Type B pancreatic cell (in vitro differentiated cells): ENCODE data around the gene GJB2. TPM values are rescaled to one million over a fixed set of nuclear protein-coding genes. Genes with fewer than 3 reads are reported as not detected.

Source experiments
- DNase-seq: peaks from one replicate; pipeline ENCODE4 v3.0.0; 2021; ENCODE audit warnings: mixed read lengths; ENCODE audit not compliant: unreplicated experiment; ENCODE audit errors: extremely low spot score
- H3K27ac Mint-ChIP-seq: 2 replicates; pipeline ENCODE4 v1.8.0; 2021; ENCODE audit warnings: mild to moderate bottlenecking, mixed read lengths
- H3K27me3 Mint-ChIP-seq: 2 replicates; pipeline ENCODE4 v1.8.0; 2021; ENCODE audit warnings: mixed read lengths
- H3K36me3 Mint-ChIP-seq: 2 replicates; pipeline ENCODE4 v1.8.0; 2021; ENCODE audit warnings: mixed read lengths
- H3K4me1 Mint-ChIP-seq: one replicate; pipeline ENCODE4 v1.8.0; 2021; ENCODE audit warnings: mixed read lengths; ENCODE audit not compliant: unreplicated experiment
- H3K4me3 Mint-ChIP-seq: 2 replicates; pipeline ENCODE4 v1.8.0; 2021; ENCODE audit warnings: mild to moderate bottlenecking, mixed read lengths
- H3K9me3 Mint-ChIP-seq: 2 replicates; pipeline ENCODE4 v1.8.0; 2021; ENCODE audit warnings: mixed read lengths
- total RNA-seq: library from RNA; stranded (reverse); gene quantifications from 2 replicates; pipeline ENCODE4 v1.2.1, GENCODE V29; 2021; ENCODE audit warnings: low replicate concordance
- TF ChIP-seq, protein P1 (sequence below): fragments of 200-600 bp; sonication (generic); conservative IDR thresholded peaks from 2 replicates; pipeline ENCODE4 v1.5.0; 2021; ENCODE audit warnings: antibody characterized with exemption, mild to moderate bottlenecking

GJB2 gene
- total RNA-seq, 1 donor from 2014 or later, result 14.3 TPM

DNA sequence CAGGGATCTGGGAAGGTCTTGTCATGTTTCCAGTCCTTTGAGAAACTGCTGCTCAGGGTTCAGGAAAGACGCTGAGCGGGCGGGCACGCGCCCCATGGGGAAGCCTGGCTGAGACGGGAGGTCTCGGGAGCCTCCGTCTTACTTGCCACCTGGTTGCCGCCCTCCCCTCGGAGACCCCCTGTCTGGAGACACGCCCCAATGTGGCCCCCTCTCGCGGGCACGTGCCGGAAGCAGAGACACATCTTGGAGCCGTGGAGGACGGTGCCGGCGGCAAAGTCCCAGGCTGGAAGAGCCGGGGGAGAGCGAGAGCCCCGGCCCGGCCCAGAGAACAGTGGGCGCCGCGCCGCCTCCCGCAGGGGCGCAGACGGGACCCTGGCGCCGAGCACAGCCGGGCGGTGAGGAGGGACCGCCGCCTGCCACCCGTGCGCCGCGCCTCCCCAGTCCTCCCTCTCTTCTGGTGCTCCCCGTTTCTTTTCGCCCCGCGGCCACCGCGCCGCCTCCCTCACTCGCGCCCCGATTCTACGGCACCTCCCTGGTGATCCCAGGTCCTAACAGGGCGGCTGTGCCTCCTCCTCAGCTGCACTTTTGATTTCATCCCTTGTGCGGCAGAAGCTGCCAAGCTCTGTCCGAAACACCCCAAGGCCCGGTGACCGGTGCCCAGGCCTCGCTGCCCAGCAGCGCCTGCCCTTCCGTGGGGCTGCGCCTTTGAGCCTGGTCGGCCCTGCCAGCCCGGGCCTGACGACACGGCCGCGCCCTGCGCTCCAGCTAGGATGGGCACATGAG is 15.5 kb downstream of the GJB2 start:
- H3K27me3 Mint-ChIP-seq, result peaks cover 28% of the 10 kb centered on the region
- DNase-seq, result no peak
- no peak overlapping the region for H3K27ac Mint-ChIP-seq
- no peak overlapping the region for H3K4me3 Mint-ChIP-seq
- peaks cover 16% of the 10 kb centered on the region for H3K4me1 Mint-ChIP-seq
- TF ChIP-seq, protein P1, sequence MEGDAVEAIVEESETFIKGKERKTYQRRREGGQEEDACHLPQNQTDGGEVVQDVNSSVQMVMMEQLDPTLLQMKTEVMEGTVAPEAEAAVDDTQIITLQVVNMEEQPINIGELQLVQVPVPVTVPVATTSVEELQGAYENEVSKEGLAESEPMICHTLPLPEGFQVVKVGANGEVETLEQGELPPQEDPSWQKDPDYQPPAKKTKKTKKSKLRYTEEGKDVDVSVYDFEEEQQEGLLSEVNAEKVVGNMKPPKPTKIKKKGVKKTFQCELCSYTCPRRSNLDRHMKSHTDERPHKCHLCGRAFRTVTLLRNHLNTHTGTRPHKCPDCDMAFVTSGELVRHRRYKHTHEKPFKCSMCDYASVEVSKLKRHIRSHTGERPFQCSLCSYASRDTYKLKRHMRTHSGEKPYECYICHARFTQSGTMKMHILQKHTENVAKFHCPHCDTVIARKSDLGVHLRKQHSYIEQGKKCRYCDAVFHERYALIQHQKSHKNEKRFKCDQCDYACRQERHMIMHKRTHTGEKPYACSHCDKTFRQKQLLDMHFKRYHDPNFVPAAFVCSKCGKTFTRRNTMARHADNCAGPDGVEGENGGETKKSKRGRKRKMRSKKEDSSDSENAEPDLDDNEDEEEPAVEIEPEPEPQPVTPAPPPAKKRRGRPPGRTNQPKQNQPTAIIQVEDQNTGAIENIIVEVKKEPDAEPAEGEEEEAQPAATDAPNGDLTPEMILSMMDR, result no peak
- H3K36me3 Mint-ChIP-seq, result no peaks in the 10 kb centered on the region
- peaks cover 5% of the 10 kb centered on the region for H3K9me3 Mint-ChIP-seq

DNA sequence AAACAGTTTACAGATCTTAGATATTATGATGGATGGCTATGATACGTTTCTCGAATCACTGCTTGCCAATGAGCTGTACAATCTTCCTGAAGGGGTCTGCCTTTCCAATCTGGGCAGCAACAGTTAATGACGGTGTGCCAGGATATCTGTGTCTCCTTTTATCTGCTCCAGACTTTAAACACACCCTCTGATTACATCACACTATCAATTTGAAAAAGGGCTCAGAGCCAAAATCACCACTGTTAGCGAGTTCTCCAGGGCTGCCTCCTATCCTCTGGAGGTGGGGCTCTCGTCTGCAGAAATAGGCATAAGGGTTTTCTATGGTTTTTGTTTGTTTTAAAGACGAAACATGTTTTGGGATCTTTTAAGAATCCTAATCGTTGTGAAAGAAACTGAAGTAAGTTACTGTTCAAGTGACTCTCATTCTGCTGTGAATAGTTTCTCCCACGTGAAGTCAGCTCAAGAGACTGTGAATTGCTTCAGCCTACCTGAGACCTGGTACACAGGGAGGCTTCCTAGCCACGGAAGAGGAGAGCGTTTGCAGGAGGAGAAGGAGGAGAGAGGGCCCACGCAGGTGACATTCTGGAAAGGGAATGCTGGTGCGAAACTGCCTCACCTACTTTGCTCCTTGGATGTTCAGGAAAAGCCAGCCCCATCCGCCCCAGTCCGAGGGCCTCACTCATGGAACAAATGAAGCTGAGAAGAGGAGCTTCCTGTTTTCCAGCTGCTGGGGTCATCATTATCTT is 16.7 kb downstream of the GJB2 start:
- Mint-ChIP-seq H3K4me3 (no peak overlapping the region), H3K9me3 (peaks cover 5% of the 10 kb centered on the region), H3K4me1 (peaks cover 16% of the 10 kb centered on the region), H3K36me3 (no peaks in the 10 kb centered on the region), H3K27ac (peak overlapping the region; percentile 29), H3K27me3 (peaks cover 28% of the 10 kb centered on the region)
- DNase-seq, result no peak
- TF ChIP-seq, protein P1, result no peak

DNA sequence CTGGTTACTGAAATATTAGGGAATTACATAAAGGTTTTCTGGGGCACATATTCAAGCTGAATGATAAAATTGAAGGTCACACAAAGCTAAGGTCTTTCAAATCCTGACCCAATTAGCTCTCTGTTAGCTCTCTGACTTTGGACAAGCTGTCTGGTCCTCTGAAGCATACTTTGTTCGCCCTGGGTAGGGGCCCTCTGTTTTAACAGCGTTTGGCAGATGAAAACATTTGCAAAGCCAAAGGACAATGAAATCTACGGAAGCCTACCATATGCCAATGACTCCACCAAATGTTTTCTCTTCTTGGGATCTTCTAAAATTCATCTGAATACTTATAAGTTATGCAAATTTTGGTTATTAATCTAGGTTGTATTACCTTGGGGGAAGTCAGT is 17.3 kb downstream of the GJB2 start:
- peak overlapping the region; percentile 93 for H3K27ac Mint-ChIP-seq
- TF ChIP-seq, protein P1, result no peak
- H3K36me3 Mint-ChIP-seq, result no peaks in the 10 kb centered on the region
- peaks cover 28% of the 10 kb centered on the region for H3K27me3 Mint-ChIP-seq
- peaks cover 5% of the 10 kb centered on the region for H3K9me3 Mint-ChIP-seq
- no peak for DNase-seq
- peak overlapping the region; percentile 57 for H3K4me3 Mint-ChIP-seq
- H3K4me1 Mint-ChIP-seq, result peaks cover 16% of the 10 kb centered on the region

DNA sequence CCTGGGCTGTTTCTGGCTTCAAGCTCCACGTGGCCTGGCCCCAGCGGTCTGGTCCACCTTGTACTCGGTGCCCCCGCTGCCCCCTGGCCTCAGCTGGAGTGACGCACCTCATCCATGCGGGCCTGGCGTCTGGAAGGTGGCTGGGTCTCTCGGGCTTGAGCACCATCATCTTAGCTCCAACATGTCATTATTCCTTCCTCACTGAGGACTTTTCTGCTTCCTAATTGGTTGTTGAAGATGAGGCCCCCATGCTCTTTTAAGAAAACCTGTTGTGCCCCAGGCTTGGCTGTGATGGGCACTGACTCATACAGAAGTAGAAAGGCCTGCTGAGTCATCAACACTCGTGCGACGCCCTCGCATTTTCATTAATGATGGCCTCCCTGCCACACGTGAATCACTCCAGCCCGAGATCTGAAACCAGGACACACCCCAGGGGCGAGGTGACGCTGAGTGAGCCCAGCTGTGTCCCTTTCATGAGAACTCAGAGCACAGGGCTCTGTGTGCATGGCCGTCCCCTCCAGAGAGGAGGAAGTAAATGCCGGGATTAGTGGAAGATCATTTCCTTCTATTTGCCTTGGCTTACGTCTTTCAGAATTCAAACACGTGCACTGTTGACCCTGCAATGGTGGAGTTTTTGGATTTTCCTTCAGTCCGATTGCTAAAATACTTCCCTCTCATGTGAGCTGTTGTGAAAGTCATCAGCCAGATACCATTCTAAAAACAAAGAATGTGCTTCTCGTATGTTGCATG is 17.9 kb downstream of the GJB2 start:
- no peaks in the 10 kb centered on the region for H3K36me3 Mint-ChIP-seq
- TF ChIP-seq, protein P1, result no peak
- peak overlapping the region; percentile 93 for H3K27ac Mint-ChIP-seq
- H3K4me1 Mint-ChIP-seq, result peaks cover 16% of the 10 kb centered on the region
- H3K9me3 Mint-ChIP-seq, result peaks cover 5% of the 10 kb centered on the region
- DNase-seq, result no peak
- H3K4me3 Mint-ChIP-seq, result peak overlapping the region; percentile 57
- H3K27me3 Mint-ChIP-seq, result peaks cover 28% of the 10 kb centered on the region

DNA sequence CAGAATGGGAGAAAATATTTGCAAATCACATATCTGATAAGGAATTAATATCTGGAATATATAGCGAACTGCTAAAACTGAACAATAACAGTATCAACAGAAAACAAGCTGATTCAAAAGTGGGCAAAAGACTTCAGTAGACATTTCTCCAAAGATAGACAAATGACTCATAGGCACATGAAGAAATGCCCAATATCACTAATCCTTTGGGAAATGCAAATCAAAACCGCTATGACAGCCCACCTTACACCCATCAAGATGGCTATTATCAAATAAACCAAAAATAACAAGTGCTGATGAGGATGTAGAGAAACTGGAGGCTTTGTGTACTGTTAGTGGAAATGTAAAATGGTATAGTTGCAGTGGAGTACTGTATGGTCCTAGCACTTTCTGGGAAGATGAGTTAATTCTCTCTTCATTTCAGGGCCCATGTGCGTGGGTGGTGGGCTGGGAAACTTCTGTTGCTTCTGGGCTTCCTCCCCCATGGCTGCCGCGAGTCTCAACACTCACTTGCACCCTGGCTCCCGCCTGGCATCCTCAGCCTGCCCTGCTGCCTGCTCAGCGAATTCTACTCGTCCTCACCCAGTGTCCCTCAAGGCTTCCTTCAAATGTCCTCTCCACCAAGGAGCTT is 19.5 kb downstream of the GJB2 start:
- peaks cover 5% of the 10 kb centered on the region for H3K9me3 Mint-ChIP-seq
- no peak for DNase-seq
- no peaks in the 10 kb centered on the region for H3K36me3 Mint-ChIP-seq
- TF ChIP-seq, protein P1, result no peak
- no peak overlapping the region for H3K4me3 Mint-ChIP-seq
- no peak overlapping the region for H3K27ac Mint-ChIP-seq
- peaks cover 16% of the 10 kb centered on the region for H3K4me1 Mint-ChIP-seq
- peaks cover 30% of the 10 kb centered on the region for H3K27me3 Mint-ChIP-seq
